Hematopoietic multipotent progenitor cell treated with erythropoietin and hydrocortisone succinate and interleukin-3 and kit ligand, for 17 days (in vitro differentiated cells): ENCODE measurements around the gene TRMT2A.

ENCODE experiments used
- DNase-seq: peaks from one replicate; pipeline ENCODE4 v3.0.0-alpha.2; 2015; ENCODE audit warnings: low spot score

TRMT2A gene

GRCh38 chr22:20063271-20064139, 53.5 kb downstream of the TRMT2A start:
- DNase-seq: no peak

GRCh38 chr22:20062766-20063083, 54.3 kb downstream of the TRMT2A start:
- DNase-seq: no peak

- no peak for DNase-seq
These were observed 54.8 kb downstream of the TRMT2A start for GRCh38 chr22:20062043-20062765.
